GM18951 (cell line): Measurements from ENCODE around the gene PRPF8.

Experiments used
- POLR2A ChIP-seq: IDR thresholded peaks from 4 replicates; pipeline ENCODE4 v1.6.1; 2011; ENCODE audit warnings: mild to moderate bottlenecking; ENCODE audit not compliant: insufficient read length, insufficient read depth; ENCODE audit errors: extremely low read depth
- in situ Hi-C: fragments of 300-500 bp; cut with MboI; formaldehyde crosslinking; loops from one replicate; pipeline ENCODE4 v1.12.0; 2022; ENCODE audit warnings: low sequenced_read_pairs, mixed read lengths, inconsistent platforms; ENCODE audit not compliant: unreplicated experiment

The PRPF8 gene

DNA sequence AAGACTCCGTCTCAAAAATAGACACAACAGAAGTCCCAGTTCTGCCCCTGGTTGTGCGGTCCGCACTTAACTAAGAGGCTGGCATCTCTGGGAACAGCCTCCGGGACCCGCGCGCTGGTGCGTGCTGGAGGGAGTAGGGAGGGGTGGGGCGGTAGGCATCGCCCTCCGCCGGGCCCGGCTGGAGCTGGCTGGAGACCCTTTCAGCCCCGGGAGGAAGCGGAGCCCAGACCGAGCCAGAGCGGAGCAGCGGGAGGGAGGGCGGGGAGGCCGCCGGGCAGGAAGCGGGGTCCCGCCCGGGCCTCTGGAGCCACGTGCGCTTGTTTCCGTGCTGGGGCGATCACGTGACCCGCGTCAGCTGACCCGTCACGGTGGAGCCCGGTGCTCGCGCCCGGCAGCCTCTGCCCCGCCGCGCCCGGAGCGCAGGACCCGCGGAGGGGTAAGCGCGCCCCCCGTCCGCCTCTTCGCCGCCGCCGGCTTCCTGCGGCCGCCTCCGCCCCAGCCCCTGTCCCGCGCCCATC lies 39.7 kb upstream of the PRPF8 start, which contains the start of gene WDR81:
Gene WDR81, plus strand, starts transcription at position 354 of the 518 bp plus-strand sequence. CDS start 256 bp downstream, outside the sequence.
- in situ Hi-C loops = loop anchor here (25.0 kb wide), 1 partner anchor 313 kb away; the partner anchor contains the start of genes DPH1, OVCA2 and RTN4RL1
- peak; percentile 70 for TF ChIP-seq POLR2A

DNA sequence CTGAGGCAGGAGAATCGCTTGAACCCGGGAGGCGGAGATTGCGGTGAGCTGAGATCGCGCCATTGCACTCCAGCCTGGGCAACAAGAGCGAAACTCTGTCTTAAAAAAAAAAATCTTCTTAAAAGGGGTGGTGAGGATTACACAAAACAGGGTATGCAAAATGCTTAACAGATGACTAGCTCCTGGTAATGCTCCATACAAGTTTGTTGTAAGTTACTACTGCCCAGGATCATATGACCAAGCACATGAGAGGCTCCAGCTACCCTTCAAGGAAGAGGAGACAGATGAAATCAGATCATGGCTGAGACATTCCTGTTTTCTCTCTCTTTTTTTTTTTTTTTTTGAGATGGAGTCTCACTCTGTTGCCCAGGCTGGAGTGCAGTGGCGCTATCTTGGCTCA lies 37.4 kb upstream of the PRPF8 start:
- in situ Hi-C loops = loop anchor here (25.0 kb wide), 1 partner anchor 315 kb away; the partner anchor contains the start of genes DPH1, OVCA2 and RTN4RL1

DNA sequence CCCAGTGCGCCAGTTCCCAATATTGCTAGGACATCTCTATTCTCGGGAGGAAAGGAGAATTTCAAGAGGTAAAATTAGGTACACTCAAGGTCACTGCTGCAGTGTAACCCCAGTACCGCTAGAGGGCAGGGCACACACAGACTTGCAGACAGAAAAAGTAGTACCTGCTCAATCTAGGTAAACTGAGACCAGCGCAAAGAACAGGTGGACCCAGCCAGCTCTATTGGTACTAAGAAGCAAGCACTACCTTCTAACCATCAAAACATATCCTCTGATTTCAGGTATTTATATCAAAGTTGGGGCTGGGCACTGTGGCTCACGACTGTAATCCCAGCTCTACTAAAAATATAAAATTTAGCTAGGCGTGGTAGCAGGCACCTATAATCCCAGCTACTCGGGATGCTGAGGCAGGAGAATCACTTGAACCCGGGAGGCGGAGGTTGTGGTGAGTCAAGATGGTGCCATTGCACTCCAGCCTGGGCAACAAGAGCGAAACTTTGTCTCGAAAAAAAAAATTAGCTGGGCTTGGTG lies 36.3 kb upstream of the PRPF8 start:
- TF ChIP-seq POLR2A = no peak
- in situ Hi-C loops = loop anchor here (25.0 kb wide), 1 partner anchor 316 kb away; the partner anchor contains the start of genes DPH1, OVCA2 and RTN4RL1

DNA sequence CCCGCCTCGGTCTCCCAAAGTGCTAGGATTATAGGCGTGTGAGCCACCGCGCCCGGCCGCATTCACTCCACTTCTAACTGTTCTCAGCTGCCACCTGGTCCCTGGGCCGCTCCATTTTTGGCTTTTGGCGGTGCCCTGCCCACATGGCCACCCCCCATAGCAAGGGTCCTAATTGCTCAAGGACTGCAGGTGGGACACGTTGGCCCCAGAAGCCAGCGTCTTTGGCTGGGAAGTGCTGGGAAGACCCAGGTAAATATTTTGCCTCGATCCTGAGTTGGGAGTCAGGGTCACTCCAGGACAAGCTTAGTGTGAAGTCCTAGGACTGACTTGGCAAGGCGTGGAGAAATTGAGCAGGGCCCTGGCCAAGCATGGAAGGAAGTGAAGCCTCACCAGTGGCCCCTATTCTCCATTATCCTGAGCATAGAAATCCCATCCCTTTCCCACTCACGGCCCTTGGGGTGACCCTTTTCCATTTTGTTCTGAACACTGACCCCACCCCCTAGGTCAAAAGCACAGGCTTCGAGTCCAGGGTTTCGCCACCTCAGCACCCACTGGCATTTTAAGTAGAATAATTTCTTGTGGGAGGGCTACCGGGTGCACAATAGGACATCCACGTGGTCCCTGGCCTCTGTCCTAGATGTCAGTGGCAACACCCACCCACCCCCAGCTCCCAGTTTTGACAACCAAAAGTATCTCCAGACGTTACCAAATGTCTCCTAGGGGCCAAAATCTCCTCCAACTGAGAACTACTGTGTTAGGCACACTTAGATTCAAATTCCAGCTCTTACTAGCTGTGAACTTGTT lies 33.9 kb upstream of the PRPF8 start:
- no peak for TF ChIP-seq POLR2A
- in situ Hi-C loops = loop anchor here (25.0 kb wide), 1 partner anchor 319 kb away; the partner anchor contains the start of genes DPH1, OVCA2 and RTN4RL1

DNA sequence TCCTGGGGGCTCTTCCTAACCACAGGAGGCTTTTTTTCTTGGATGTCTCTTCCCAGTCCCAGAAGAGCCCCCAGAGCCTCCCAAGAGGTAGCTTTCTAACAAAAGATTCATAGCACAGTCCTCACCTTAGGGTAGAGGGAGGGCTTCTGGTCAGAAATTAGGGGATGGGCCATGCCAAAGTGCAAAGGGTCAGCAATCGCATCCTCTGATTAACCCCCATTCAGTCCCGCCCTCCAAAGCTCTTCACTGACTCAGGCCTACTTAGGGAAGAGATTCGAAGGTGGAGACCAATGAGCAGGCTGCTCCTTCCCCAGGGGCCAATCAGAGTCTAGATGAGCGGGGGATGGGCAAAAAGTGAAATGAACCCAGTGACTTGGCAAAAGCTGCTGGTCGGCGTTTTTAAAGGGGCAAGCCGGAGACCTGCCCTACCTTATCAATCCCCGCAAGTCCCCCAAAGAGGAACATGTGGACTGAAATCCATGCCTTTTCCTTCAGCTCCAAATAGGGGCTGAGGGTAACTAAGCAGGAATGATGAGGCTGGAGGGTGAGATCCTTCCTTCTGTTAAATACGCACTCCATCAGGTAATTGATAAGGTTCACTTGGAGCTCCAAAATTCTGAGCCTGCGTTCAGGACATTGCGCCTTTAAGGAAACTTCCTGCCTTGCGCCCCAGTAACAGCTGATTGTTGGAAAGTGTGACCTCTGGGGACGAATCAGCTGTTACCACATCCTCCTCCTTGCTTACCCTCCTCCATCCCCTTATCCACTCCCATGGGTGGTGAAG lies 32.4 kb upstream of the PRPF8 start:
- TF ChIP-seq POLR2A = peak; percentile 59
- in situ Hi-C loops = loop anchor here (25.0 kb wide), 1 partner anchor 320 kb away; the partner anchor contains the start of genes DPH1, OVCA2 and RTN4RL1

DNA sequence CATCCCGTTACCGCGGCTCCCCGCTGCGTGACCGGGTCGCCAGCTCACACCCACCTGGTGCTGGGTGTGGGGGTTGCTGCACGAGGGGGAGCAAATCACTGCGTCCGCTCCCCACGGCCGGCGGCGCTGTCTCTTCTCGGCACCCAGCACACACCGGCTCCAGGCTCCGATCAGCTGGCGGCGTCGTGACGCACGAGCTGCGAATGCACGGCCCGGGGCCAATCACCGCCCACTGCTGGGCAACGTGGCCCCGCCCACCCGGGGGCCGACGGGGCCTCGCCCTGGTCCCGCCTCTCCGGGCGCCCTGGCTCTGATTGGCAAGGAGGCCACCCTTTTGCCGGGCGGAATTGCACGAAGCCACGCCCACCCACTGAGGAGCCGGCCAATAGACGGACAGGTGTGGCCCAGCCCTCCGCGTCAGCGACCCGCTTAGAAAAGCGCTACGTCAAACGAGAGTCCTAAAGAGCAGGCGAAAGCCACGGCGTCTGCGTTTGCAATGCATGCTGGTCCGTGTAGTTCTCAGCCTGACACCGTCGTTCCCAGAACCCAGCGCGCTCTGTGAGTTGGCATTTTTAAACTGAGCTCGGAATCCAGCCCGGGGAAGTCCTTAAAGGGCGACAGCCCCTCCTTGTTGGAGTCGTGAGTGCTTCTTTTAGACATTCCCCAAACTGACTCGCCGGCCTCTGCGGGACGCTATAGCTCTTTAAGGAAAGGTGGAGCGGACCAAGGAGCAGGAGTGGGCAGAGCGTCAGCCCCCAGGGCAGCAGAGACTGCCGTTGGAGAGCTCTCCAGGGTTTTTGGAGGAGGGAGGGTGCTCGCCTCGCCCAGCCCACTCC lies 31.6 kb upstream of the PRPF8 start:
- TF ChIP-seq POLR2A = peak; percentile 90
- in situ Hi-C loops = loop anchor here (25.0 kb wide), 1 partner anchor 321 kb away; the partner anchor contains the start of genes DPH1, OVCA2 and RTN4RL1

DNA sequence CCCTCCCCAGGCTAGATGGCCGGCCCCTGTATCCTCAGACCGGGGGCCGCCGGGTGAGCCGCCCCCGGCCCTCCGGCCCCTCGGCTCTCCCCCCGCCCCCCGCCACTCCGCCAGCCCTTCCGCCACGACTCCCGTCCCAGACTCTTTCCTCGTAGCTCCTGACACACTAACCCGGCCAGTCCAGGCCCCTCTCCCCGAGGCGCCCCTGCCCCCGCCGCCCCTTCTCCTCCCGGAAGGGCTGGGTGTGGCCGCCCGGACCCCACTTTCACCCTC lies 31.1 kb upstream of the PRPF8 start:
- in situ Hi-C loops = loop anchor here (25.0 kb wide), 1 partner anchor 322 kb away; the partner anchor contains the start of genes DPH1, OVCA2 and RTN4RL1
- TF ChIP-seq POLR2A = no peak

DNA sequence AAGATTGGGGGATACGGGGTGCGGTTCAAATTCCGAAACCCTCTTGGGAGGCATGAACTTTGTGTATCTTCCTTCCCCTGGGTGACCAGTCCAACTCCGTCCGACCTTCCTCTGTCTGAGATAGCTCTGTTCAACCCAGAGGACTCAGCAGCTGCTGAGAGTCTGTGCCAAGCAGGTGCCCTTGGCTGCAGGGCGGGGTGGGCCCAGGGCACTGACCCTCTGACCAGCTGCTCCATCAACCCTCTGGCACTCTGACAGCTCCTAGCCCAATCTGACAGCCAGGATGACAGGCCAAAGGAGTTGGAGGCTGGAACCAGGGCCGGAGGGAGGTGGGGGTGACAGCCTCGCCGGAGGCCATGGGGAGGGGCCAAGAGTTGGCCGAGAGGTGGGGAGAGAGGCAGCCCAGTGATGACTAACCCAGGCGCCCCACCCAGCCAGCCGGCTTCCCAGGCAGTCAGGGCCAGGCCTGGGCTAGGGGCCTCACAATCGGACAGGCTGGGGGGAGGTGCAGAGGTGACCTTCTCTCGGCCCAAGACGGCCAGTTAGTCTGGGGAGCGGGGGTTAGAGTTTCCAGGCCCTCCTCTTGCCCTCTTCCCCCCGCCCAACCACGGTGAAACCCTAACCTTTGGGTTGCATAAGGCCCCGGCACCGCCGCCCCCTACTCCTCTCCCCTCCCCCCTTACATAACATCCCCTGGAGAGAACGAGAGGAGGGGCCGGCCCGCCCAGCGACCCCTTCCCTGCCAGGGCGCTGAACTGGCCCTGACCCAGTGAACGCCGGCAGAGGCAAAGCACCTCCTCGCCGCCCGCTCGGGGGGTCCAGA lies 30.5 kb upstream of the PRPF8 start:
- TF ChIP-seq POLR2A = no peak

DNA sequence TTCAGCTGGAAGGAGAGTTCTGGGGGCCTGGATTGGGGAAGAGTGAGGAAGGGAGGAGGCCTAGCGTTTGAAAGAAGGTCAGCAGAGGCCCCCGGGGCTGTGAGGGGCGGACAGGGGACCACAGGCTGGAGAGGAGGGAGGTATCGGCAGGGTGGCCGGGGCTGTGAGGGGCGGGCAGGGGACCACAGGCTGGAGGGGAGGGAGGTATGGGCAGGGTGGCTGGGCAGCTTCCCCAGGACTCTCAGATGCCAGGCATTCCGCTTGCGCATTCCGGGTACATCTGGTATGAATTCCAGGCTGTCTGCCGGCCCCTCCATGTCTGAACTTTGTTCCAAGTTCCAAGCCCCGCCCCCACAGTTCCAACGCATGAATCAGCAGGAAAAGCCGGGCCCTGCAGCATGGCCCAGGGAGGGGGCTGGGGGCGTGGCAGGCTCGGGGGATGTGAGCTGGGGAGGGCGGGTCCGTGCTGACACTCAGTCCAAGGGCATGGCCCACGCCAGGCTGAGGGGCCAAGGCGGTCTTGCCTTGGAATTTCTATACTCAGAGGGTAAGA lies 29.8 kb upstream of the PRPF8 start:
- in situ Hi-C loops = loop anchor here (25.0 kb wide), 1 partner anchor 323 kb away; the partner anchor contains the start of genes DPH1, OVCA2 and RTN4RL1
- no peak for TF ChIP-seq POLR2A

More for the DNA sequence above, 30.5 kb upstream of the PRPF8 start:
- in situ Hi-C loops = loop anchor here (25.0 kb wide), 1 partner anchor 322 kb away; the partner anchor contains the start of genes DPH1, OVCA2 and RTN4RL1

DNA sequence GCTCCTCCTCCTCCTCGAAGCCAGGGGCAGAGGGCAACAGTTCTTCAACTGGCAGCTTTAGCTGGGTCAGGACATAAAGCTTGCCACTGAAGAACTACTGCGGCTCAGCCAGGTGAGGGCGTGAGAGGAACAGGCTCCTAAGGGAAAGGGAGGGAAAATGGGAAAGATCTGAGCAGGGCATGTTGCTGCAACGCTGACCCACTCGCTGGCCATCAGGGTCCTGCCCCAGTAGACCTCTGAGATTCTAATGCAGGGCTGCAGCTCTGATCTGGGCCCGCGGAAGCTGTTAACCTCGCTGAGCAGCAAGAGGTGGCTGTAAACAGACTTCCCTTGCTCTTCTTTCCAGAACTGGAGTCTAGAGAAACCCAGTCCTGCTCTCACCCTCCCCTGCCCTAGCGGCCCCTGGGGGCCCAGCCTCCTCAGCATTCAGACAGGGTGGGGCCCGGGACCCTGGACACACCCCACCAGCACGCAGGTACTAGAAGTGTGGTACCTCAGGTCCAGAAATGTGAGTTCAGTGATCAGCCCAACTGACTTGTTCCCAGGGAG lies 29.3 kb upstream of the PRPF8 start:
- TF ChIP-seq POLR2A = no peak
- in situ Hi-C loops = loop anchor here (25.0 kb wide), 1 partner anchor 323 kb away; the partner anchor contains the start of genes DPH1, OVCA2 and RTN4RL1
